Liver (tissue), 9 donors: Measurements from ENCODE around the gene SIRT4. TPM values are rescaled to one million over a fixed set of nuclear protein-coding genes. Genes with fewer than 3 reads are reported as not detected.
A peak's percentile ranks its signal among the peaks of the same experiment; 100 is the strongest.
"Not testable (repeated sequence)": the region's sequence is repeated elsewhere in the genome, so short reads cannot be mapped to it uniquely, and the experiment has no call there.

ENCODE experiments used
- DNase-seq: peaks from one replicate; pipeline ENCODE4 v3.0.0-alpha.2; 2017; ENCODE audit warnings: low spot score
- H3K27ac ChIP-seq, 2 donors: one replicate each; pipeline ENCODE4 v1.7.0; 2013; ENCODE audit warnings: inconsistent platforms in 2 of 2, low read length in 2 of 2, control low read depth in 1 of 2, low read depth in 1 of 2, mild to moderate bottlenecking in 1 of 2
- H3K27me3 ChIP-seq, 4 donors: one replicate each; pipeline versions ENCODE4 v1.6.1 to v1.7.0; 2013; ENCODE audit warnings: low read length in 3 of 4, inconsistent platforms in 1 of 4, mild to moderate bottlenecking in 1 of 4, moderate library complexity in 1 of 4; ENCODE audit not compliant: control insufficient read depth in 4 of 4, insufficient read depth in 4 of 4
- H3K36me3 ChIP-seq, 4 donors: one replicate each; pipeline versions ENCODE4 v1.6.1 to v1.7.0; 2013; ENCODE audit warnings: low read length in 3 of 4, mild to moderate bottlenecking in 3 of 4, low read depth in 1 of 4, moderate library complexity in 1 of 4; ENCODE audit not compliant: control insufficient read depth in 4 of 4, insufficient read depth in 3 of 4
- H3K4me1 ChIP-seq, 4 donors: one replicate each; pipeline versions ENCODE4 v1.6.1 to v1.7.0; 2013; ENCODE audit warnings: low read length in 3 of 4, mild to moderate bottlenecking in 3 of 4, moderate library complexity in 1 of 4; ENCODE audit not compliant: control insufficient read depth in 4 of 4, insufficient read depth in 4 of 4
- H3K4me3 ChIP-seq, 3 donors: one replicate each; pipeline versions ENCODE4 v1.6.1 to v1.7.0; 2013; ENCODE audit warnings: low read length in 3 of 3, control low read depth in 1 of 3, low read depth in 1 of 3, mild to moderate bottlenecking in 1 of 3
- H3K9ac ChIP-seq, 2 donors: one replicate each; pipeline ENCODE4 v1.7.0; 2013; ENCODE audit warnings: low read length in 2 of 2, mild to moderate bottlenecking in 2 of 2, moderate library complexity in 2 of 2, control low read depth in 1 of 2, low read depth in 1 of 2
- H3K9me3 ChIP-seq, 4 donors: one replicate each; pipeline versions ENCODE4 v1.6.1 to v1.7.0; 2013; ENCODE audit warnings: low read length in 3 of 4; ENCODE audit not compliant: control insufficient read depth in 4 of 4
- CTCF ChIP-seq: fragments of 150-350 bp; IDR thresholded peaks from 2 replicates; pipeline ENCODE4 v1.5.1; 2017; ENCODE audit warnings: improper control_type of control experiment, low read depth, low read length; ENCODE audit not compliant: missing input control
- GABPA ChIP-seq, 2 donors: IDR thresholded peaks in 1 of 2; conservative IDR thresholded peaks in 1 of 2; 2 replicates each; pipeline ENCODE4 v1.6.1; 2016; ENCODE audit warnings: antibody characterized with exemption in 2 of 2, mild to moderate bottlenecking in 1 of 2, moderate library complexity in 1 of 2
- HNF4A ChIP-seq, 2 donors: conservative IDR thresholded peaks; 2 replicates each; pipeline ENCODE4 v1.6.1; 2016; ENCODE audit warnings: antibody characterized with exemption in 2 of 2, mild to moderate bottlenecking in 2 of 2
- HNF4G ChIP-seq: IDR thresholded peaks from 2 replicates; pipeline ENCODE4 v1.6.1; 2016; ENCODE audit warnings: antibody characterized with exemption
- JUND ChIP-seq, 2 donors: IDR thresholded peaks; 2 replicates each; pipeline ENCODE4 v1.6.1; 2016; ENCODE audit warnings: antibody characterized with exemption in 2 of 2
- NR2F2 ChIP-seq: IDR thresholded peaks from 2 replicates; pipeline ENCODE4 v1.6.1; 2016; ENCODE audit warnings: antibody characterized with exemption
- RAD21 ChIP-seq, 2 donors: IDR thresholded peaks; 2 replicates each; pipeline ENCODE4 v1.6.1; 2016; ENCODE audit warnings: antibody characterized with exemption in 2 of 2, mild to moderate bottlenecking in 2 of 2
- REST ChIP-seq: IDR thresholded peaks from 2 replicates; pipeline ENCODE4 v1.6.1; 2016; ENCODE audit warnings: antibody characterized with exemption, mild to moderate bottlenecking
- RXRA ChIP-seq, 2 donors: IDR thresholded peaks; 2 replicates each; pipeline ENCODE4 v1.6.1; 2017 to 2018; ENCODE audit warnings: antibody characterized with exemption in 2 of 2, mild to moderate bottlenecking in 1 of 2
- SP1 ChIP-seq: IDR thresholded peaks from 2 replicates; pipeline ENCODE4 v1.6.1; 2018; ENCODE audit warnings: antibody characterized with exemption, mild to moderate bottlenecking
- TAF1 ChIP-seq: conservative IDR thresholded peaks from 2 replicates; pipeline ENCODE4 v1.6.1; 2016; ENCODE audit warnings: antibody characterized with exemption, mild to moderate bottlenecking
- WGBS: extraction: QIAGEN DNeasy Blood & Tissue Kit; methylation state at CpG from one replicate; pipeline ENCODE4 v1.1.7; 2013; 5-methylcytosine and 5-hydroxymethylcytosine counted together
- polyA plus RNA-seq, 2 donors: library from polyadenylated mRNA; stranded (reverse) in 1 of 2; unstranded in 1 of 2; fragments of 200-250 nt in 1 of 2; fragments of >200 nt in 1 of 2; fragmentation: Nextera tagmentation in 1 of 2; extraction: Ambion mirVana in 1 of 2; gene quantifications; one replicate each; pipeline versions ENCODE4 v1.2.1 to v1.2.3, GENCODE V29; 2013 to 2015
- total RNA-seq, 2 donors: library from RNA; depleted of rRNA; stranded (reverse); fragments of >200 nt; gene quantifications; one replicate each; pipeline ENCODE4 v1.2.3, GENCODE V29; 2014
- donor health status: healthy.
- donor health status: healthy.
- donor health status: healthy.
- donor health status: healthy.
- donor health status: healthy.

Gene SIRT4
- total and polyA plus RNA-seq, 4 donors: 1.6 to 4.2 (median 1.9) TPM

GRCh38 chr12:120332041-120332440, 29.9 kb downstream of the SIRT4 start:
- Histone ChIP-seq H3K4me1 (peaks cover 0 to 15% (median 8%) of the 10 kb centered on the region in 4 donors), H3K9ac (no peak overlapping the region), H3K4me3 (no peak overlapping the region), H3K36me3 (no peaks in the 10 kb centered on the region), H3K9me3 (no peaks in the 10 kb centered on the region), H3K27ac (no peak overlapping the region), H3K27me3 (no peaks in the 10 kb centered on the region)
- TF ChIP-seq GABPA (IDR thresholded peaks at IDR 0.05 in 1 of 2, conservative IDR thresholded peaks at IDR 0.05 in 1 of 2) (no peak), SP1 (peak; percentile 20), HNF4A (conservative IDR thresholded peaks at IDR 0.05) (peak; percentile 18 to 82)
- WGBS: 69% methylated on average over 5 of the region's 5 CpGs
- no peak for DNase-seq

- 91% methylated on average over 7 of the region's 7 CpGs for WGBS
- H3K9ac ChIP-seq: no peak overlapping the region
- TF ChIP-seq REST: no peak
- TF ChIP-seq SP1: no peak
- TF ChIP-seq HNF4G: no peak
- no peak for TF ChIP-seq JUND (IDR thresholded peaks at IDR 0.05)
- TF ChIP-seq TAF1: no peak
- no peak for TF ChIP-seq NR2F2
- TF ChIP-seq HNF4A (conservative IDR thresholded peaks at IDR 0.05): no peak
- no peak for TF ChIP-seq RAD21 (IDR thresholded peaks at IDR 0.05)
- no peak for TF ChIP-seq RXRA (IDR thresholded peaks at IDR 0.05)
- H3K36me3 ChIP-seq: no peaks in the 10 kb centered on the region
- H3K9me3 ChIP-seq: no peaks in the 10 kb centered on the region
- H3K27ac ChIP-seq: no peak overlapping the region
- peaks cover 0 to 11% (median 5%) of the 10 kb centered on the region in 4 donors for H3K4me1 ChIP-seq
- no peaks in the 10 kb centered on the region for H3K27me3 ChIP-seq
- no peak for DNase-seq
- H3K4me3 ChIP-seq: no peak overlapping the region
Measured at GRCh38 chr12:120332523-120332922, 30.4 kb downstream of the SIRT4 start.

- peak; percentile 74 to 82 for TF ChIP-seq RAD21 (IDR thresholded peaks at IDR 0.05)
- peak in 1 of 2 donors; percentile 41 for TF ChIP-seq HNF4A (conservative IDR thresholded peaks at IDR 0.05)
- peak; percentile 59 for TF ChIP-seq CTCF
- not testable (repeated sequence) for H3K36me3 ChIP-seq, DNase-seq, H3K4me3 ChIP-seq, H3K27ac ChIP-seq, H3K27me3 ChIP-seq, H3K9ac ChIP-seq, H3K4me1 ChIP-seq, H3K9me3 ChIP-seq
- WGBS: 21% methylated on average over 12 of the region's 12 CpGs
Measured at GRCh38 chr12:120335447-120335846, 33.3 kb downstream of the SIRT4 start.

- not testable (repeated sequence) for H3K27me3 ChIP-seq, DNase-seq, H3K9ac ChIP-seq, H3K27ac ChIP-seq, H3K4me1 ChIP-seq, H3K36me3 ChIP-seq, H3K4me3 ChIP-seq, H3K9me3 ChIP-seq
- WGBS: 92% methylated on average over 2 of the region's 2 CpGs
Measured at GRCh38 chr12:120336392-120336791, 34.3 kb downstream of the SIRT4 start.
